Activated effector memory CD4-positive, alpha-beta T cell treated with Interleukin-2 at 50 U/mL for 16 hours (primary cell): Measurements from ENCODE around the gene ZYG11B.
"Not testable (repeated sequence)": the region's sequence is repeated elsewhere in the genome, so short reads cannot be mapped to it uniquely, and the experiment has no call there.

ENCODE experiments used
- DNase-seq: peaks from one replicate; pipeline ENCODE4 v3.0.0-alpha.2; 2020

ZYG11B gene

DNA sequence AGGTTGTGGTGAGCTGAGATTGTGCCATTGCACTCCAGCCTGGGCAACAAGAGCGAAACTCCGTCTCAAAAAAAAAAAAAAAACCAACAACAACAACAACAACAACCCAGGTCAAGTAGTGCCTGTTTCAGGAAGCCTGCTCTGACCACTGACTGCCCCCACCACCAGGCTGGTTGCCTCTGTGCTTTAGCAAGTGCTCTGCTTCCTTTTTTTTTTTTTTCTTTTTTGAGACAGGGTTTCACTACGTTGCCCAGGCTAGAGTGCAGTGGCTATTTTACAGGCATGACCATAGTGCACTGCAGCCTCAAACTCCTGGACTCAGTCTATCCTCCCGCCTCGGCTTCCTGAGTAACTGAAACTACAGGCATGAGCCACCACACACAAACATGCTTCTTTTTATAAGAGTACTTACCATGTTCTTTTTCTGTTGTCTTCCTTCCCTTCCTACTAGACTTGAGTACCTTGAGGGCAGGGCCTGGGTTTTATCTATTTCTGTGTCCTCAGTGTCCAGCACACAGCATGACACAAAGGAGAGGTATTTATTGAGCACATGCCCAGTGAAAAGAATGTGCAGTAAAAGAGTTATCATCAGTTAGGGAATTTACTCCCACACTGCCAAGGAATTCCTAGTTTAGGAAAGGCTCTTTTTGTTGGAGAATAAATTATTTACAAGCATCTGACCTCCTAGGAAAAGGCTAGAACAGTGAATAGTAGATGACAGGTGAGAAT is 18.2 kb upstream of the ZYG11B start:
- DNase-seq: no peak

- no peak for DNase-seq
These were observed 17.2 kb upstream of the ZYG11B start for GRCh38 chr1:52709016-52709415.

DNA sequence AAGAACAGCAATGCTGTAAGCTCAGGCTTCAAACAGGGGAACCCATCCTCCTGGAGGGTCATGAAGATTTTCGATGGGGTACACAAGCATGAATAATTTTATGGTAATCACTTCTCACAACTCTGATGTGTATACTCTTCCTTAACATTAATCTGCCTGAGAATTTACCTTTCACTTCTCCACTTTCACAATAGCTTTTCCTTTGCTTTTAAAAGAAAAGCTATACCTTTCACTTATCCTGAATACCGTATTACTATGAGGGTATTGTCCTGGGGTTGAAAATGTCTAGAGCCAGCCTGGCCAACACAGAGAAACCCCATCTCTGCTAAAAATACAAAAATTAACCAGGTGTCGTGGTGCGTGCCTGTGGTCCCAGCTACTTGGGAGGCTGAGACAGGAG is 12.7 kb upstream of the ZYG11B start:
- no peak for DNase-seq

GRCh38 chr1:52715296-52715695 is 11.0 kb upstream of the ZYG11B start:
- DNase-seq: not testable (repeated sequence)

GRCh38 chr1:52723260-52723659 is 3.0 kb upstream of the ZYG11B start:
- DNase-seq: no peak

DNA sequence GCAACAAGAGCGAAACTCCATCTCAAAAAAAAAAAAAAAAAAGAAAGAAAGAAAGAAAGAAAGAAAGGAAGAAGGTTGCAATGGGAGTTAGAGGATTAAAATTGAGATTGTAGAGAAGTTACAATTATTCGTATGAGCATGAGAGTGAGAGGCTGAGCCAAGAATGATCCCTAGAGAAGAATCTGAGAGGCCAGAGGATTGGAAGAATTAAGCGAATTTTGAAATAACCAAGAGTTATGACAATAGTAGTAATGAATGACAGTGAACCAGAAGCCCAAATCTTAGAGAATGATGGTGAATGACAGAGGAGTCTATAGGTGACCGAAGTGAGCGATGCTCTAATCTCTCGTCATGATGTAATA is 369 bp upstream of the ZYG11B start:
- DNase-seq: no peak

DNA sequence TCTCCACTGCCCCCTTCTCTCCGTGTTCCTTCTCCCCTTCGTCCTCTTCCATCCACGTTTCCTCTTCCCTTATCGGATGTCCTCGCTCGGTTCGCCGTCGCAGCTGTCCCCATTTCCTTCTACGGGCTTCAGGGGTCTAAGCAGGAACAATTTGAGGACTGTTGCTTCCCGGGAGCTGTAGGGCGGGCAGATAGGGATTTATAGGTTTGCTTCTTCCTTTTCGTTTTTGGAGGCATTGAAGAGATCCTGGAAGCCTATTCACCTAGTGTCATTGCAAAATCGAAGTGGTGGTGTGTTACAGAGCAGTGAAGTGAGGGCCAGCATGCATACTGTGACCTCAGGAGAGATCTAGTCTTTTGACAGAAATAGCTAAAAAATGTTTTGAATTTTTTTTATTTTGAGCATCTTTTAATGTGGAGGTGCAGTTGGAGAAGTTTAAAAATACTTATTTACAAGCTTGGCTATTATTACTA is 897 bp downstream of the ZYG11B start:
- no peak for DNase-seq

- DNase-seq: no peak
These were observed 1.9 kb downstream of the ZYG11B start for GRCh38 chr1:52727956-52728656.

- DNase-seq: no peak
These were observed 7.1 kb downstream of the ZYG11B start for GRCh38 chr1:52733368-52733767.

- not testable (repeated sequence) for DNase-seq
These were observed 9.1 kb downstream of the ZYG11B start for GRCh38 chr1:52735371-52735770.

- no peak for DNase-seq
These were observed 11.9 kb downstream of the ZYG11B start for GRCh38 chr1:52738148-52738547.

DNA sequence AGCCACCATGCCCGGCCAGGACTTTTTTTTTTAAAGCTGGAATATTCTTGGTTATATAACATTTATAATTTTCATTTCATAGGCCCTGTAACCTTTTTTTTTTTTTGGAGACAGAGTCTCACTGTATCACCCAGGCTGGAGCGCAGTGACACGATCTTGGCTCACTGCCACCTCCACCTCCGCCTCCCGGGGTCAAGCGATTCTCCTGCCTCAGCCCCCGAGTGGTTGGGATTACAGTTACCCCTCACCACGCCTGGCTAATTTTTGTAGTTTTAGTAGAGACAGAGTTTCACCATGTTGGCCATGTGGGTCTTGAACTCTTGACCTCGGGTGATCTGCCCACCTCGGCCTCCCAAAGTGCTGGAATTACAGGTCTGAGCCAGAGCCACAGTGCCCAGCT is 12.6 kb downstream of the ZYG11B start:
- DNase-seq: no peak

DNA sequence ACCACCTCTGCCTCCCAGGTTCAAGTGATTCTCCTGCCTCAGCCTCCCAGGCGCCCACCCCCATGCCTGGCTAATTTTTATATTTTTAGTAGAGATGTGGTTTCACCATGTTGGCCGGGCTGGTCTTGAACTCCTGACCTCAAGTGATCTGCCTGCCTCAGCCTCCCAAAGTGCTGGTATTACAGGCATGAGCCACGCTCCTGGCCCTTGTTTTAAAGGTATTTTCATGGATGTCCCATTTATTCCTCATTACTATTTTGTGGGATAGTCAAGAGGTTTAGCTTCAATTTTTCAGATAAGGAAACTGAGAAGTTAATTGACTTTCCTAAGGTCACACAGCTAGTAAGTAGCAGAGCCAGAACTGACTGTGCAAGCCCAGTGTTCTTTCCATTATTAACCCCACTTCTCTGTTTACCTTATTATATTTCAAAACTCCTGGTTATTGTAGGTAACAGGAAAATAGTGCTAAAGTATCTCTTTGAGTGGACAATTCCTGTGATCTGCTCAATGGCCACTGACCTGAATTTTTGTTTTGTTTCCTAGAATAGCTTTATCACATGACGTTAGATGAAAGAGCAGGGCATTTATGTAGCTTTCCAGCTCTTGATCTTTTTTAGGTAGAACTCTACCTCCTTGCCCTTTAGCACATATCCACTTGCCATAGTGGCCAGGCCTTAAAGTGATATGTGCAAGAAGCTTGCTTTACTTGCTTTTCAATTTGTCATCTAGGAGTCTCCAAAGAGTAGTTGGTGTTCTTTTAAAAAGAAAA is 13.6 kb downstream of the ZYG11B start:
- DNase-seq: no peak

GRCh38 chr1:52741259-52741658 is 15.0 kb downstream of the ZYG11B start:
- DNase-seq: no peak

GRCh38 chr1:52746189-52746588 is 19.9 kb downstream of the ZYG11B start:
- no peak for DNase-seq

DNA sequence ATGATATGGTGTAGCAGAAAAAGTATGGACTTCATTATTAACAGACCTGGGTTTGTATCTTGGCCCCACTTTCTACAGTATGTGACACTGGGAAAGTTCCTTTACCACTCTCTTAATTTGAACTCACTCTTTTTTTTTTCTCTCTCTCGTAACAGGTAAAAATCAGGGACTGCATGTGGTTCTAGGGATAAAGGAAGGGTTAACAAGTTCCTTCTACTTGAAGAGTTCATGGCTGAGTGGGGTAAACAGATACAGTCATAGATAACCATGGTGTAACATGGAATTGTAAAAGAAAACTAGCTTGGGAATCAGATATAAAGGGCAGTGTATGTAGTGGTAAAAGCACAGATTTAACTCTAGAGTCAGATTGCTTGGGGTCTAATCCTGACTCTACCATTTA is 21.2 kb downstream of the ZYG11B start:
- no peak for DNase-seq

DNA sequence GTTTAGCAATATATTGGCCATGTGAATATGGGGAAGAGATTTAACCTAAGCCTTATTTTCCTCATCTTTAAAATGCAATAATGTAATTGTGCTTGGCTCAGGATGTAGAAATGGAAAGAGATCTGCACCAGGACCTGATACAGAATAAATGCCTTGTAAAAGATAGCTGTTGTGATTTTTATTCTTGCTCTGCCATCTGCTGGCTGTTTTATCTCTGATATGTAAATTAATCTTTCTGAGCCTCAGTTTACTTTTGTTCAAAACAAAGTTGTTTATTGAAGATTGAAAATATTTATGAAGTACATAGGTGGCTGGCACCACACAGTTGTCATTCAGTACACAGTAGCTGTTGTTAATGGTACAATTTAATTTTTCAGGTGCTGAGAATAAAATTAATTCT is 21.9 kb downstream of the ZYG11B start:
- no peak for DNase-seq

- DNase-seq: not testable (repeated sequence)
These were observed 23.2 kb downstream of the ZYG11B start for GRCh38 chr1:52749496-52749895.

GRCh38 chr1:52750139-52750538 is 23.9 kb downstream of the ZYG11B start:
- DNase-seq: not testable (repeated sequence)

GRCh38 chr1:52751589-52752483 is 25.6 kb downstream of the ZYG11B start:
- DNase-seq: no peak

DNA sequence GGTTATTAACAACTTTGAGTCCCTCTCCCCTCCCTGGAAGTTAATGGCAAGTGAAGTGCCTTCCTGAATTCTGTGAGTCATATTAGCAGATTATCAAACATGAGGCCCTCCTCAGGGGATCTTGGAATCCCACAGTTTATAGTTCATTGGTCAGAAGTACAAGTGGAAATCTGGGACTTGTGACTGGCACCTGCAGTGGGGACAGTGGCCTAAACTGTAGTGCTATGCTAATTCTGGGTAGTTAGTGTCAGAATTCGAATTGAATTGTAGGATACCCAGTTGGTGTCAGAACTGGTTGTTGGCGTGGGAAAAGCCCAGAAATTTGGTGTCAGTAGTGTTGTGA is 26.2 kb downstream of the ZYG11B start:
- DNase-seq: no peak

DNA sequence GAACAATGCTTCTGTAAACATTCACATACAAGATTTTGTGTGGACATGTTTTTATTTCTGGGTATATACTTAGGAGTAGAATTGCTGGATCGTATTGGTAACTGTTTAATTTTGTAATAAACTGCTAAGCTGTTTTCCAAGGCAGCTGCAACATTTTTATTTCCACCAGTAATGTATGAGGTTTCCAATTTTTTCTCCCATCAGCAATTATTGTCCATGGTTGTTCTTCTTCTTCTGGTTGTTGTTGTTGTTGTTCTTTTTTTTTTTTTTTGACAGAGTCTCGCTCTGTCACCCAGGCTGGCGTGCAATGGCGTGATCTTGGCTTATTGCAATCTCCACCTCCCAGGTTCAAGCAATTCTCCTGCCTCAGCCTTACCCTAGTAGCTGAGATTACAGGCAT is 26.9 kb downstream of the ZYG11B start:
- no peak for DNase-seq

DNA sequence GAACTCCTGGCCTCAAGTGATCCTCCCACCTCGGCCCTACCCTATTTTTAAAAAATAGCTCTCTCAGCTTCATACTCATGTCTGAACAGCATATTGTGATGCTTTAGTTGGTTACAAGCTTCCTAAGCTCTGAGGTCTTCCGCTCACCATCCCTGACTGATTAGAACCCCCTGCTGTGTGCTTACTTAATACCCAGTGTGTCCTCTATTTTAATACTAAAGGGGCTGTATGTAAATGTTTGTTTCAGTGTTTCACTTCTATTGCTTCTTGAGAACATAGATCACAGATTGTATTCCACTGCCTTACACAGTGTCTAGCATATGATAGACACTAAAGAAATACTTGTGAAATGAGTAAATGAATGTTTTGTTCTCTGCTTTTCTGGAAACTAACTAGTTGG is 29.8 kb downstream of the ZYG11B start:
- no peak for DNase-seq
